Esophagus (tissue), 2 donors: ENCODE measurements around the gene IL1RAPL1. TPM values are rescaled to one million over a fixed set of nuclear protein-coding genes. Genes with fewer than 3 reads are reported as not detected.

ENCODE experiments used
- H3K27ac ChIP-seq, 2 donors: one replicate each; pipeline ENCODE4 v1.5.1; 2013; ENCODE audit warnings: low read depth in 2 of 2, mild to moderate bottlenecking in 2 of 2, inconsistent platforms in 1 of 2, low read length in 1 of 2, moderate library complexity in 1 of 2
- H3K27me3 ChIP-seq, 2 donors: one replicate each; pipeline ENCODE4 v1.6.1; 2013; ENCODE audit warnings: low read length in 2 of 2, control low read depth in 1 of 2, mild to moderate bottlenecking in 1 of 2; ENCODE audit not compliant: insufficient read depth in 2 of 2, control insufficient read depth in 1 of 2
- H3K36me3 ChIP-seq, 2 donors: one replicate each; pipeline ENCODE4 v1.6.1; 2013; ENCODE audit warnings: low read length in 1 of 2; ENCODE audit not compliant: control insufficient read depth in 2 of 2, insufficient read depth in 2 of 2
- H3K4me1 ChIP-seq, 2 donors: one replicate each; pipeline ENCODE4 v1.6.1; 2013; ENCODE audit warnings: low read length in 1 of 2; ENCODE audit not compliant: control insufficient read depth in 2 of 2, insufficient read depth in 2 of 2
- H3K4me3 ChIP-seq, 2 donors: one replicate each; pipeline ENCODE4 v1.5.1; 2013; ENCODE audit warnings: low read length in 2 of 2, mild to moderate bottlenecking in 2 of 2, low read depth in 1 of 2, moderate library complexity in 1 of 2
- H3K9me3 ChIP-seq, 2 donors: one replicate each; pipeline ENCODE4 v1.6.1; 2013; ENCODE audit warnings: mild to moderate bottlenecking in 2 of 2, low read depth in 1 of 2, low read length in 1 of 2, moderate library complexity in 1 of 2; ENCODE audit not compliant: control insufficient read depth in 2 of 2, insufficient read depth in 1 of 2
- WGBS, 2 donors: extraction: QIAGEN DNeasy Blood & Tissue Kit; methylation state at CpG; one replicate each; pipeline ENCODE4 v1.1.7; 2013; 5-methylcytosine and 5-hydroxymethylcytosine counted together
- polyA plus RNA-seq, 2 donors: library from polyadenylated mRNA; stranded (reverse); fragments of 200-250 nt; gene quantifications; one replicate each; pipeline ENCODE4 v1.2.3, GENCODE V29; 2013
- donor health status: healthy with polysubstance abuse.
- donor health status: Bipolar disorder and iron deficiency.

IL1RAPL1 gene
- polyA plus RNA-seq, 2 donors: 0.02 to 0.04 TPM

DNA sequence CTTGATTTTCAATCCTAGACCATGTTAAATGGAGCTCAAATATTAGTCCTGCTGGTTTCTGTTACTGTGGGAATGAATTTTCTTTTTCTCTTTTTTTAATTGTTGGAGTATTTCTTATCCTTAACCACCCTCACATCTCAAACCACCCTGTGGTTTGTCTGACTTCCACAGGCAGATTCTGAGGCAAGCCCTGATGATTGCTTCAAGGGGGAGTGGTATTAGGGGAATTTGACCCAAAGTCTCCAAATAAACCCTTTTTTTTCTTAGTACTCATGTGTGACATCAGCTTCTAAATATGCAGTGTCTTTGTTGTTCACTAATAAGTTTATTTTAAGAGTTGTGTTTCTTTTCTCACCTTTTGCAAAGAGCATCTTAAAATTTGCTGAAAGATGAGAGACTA, 810.3 kb downstream of the IL1RAPL1 start:
- H3K4me1 ChIP-seq: no peaks in the 10 kb centered on the region
- no peaks in the 10 kb centered on the region for H3K9me3 ChIP-seq
- H3K27ac ChIP-seq: no peak overlapping the region
- no peaks in the 10 kb centered on the region for H3K27me3 ChIP-seq
- no peaks in the 10 kb centered on the region for H3K36me3 ChIP-seq
- H3K4me3 ChIP-seq: no peak overlapping the region

DNA sequence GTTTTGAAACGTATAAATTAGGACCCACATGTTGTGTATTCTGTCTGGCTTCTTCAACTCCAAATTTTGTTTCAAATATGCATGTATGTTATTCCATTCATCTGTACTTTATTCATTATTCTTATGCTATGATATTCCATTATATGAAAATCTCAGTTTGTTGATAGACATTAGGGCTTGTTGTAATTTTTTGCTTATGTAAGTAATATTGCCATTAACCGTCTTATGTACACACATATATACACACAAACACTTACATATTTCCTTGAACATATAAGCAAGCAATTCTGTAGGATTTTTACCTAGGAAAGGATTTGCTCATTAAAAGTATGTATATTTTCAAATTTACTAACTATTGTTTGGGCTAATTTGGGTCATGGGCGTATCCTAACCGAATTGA, 820.1 kb downstream of the IL1RAPL1 start:
- no peaks in the 10 kb centered on the region for H3K9me3 ChIP-seq
- no peak overlapping the region for H3K4me3 ChIP-seq
- no peaks in the 10 kb centered on the region for H3K36me3 ChIP-seq
- 87 to 94% methylated on average over 4 of the region's 4 CpGs for WGBS, 2 donors
- no peak overlapping the region for H3K27ac ChIP-seq
- no peaks in the 10 kb centered on the region for H3K4me1 ChIP-seq
- no peaks in the 10 kb centered on the region for H3K27me3 ChIP-seq

DNA sequence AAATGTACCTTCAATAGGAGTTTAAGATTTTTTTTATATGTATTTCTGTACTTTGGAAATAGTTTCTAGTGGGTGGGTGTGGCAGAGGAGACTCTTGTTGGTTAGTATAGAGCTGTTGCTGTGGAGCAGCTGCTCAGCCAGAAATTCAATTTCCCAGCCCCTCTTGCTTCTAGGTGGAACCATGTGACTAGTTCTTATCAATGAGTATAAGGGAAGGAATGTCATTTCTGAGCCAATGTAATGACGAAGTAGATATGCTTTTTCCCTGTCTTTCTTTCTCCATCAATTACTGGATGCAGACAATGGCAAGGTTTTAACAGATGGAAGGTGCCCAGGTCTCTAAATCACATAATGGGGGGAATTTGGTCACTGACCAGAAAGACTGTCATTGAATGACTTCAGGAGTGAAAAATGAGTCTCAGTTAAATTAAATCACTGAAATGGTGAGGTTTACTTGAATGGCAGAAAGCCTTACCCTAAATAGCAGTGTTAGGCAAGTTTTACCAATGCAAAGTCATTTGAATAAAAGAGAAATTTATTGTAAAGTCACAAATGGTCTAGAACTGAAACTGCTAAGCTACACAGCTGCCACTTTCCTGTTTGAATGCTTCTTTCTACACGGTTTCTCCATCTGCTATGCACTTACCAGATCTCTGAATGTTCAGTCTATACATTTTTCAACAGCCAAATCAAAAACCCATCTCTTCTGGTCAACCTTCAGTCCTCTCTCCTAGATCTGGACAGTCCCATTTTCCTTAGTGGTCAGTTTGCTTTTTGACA, 832.7 kb downstream of the IL1RAPL1 start:
- Histone ChIP-seq H3K27me3 (peaks cover 0 to 4% of the 10 kb centered on the region in 2 donors), H3K36me3 (no peaks in the 10 kb centered on the region), H3K4me1 (no peaks in the 10 kb centered on the region), H3K4me3 (no peak overlapping the region), H3K9me3 (no peaks in the 10 kb centered on the region), H3K27ac (no peak overlapping the region)
- 36 to 56% methylated on average over 2 of the region's 2 CpGs for WGBS, 2 donors

DNA sequence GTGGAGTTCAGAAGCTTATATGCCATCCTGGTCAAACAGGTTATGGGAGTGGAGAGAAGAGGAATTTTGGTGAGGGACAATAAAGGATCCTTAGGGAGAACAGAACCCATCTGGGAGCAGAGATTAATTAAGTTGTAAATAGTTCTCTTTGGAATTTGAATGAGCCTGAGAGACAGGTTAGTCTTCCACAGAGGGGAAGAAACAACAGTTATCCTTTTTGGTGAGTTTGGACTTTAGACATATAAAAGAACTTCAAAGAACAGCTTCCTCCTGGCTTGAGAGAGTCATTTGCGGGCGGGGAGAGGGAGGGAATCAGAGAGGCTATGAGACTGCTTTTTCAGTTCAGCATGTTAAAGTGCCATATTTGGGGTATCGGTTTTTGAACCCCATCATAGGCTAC, 834.8 kb downstream of the IL1RAPL1 start:
- H3K27ac ChIP-seq: no peak overlapping the region
- no peaks in the 10 kb centered on the region for H3K9me3 ChIP-seq
- H3K4me1 ChIP-seq: no peaks in the 10 kb centered on the region
- H3K27me3 ChIP-seq: peaks cover 0 to 4% of the 10 kb centered on the region in 2 donors
- H3K36me3 ChIP-seq: no peaks in the 10 kb centered on the region
- WGBS, 2 donors: 31 to 95% methylated on average over 3 of the region's 3 CpGs
- no peak overlapping the region for H3K4me3 ChIP-seq

DNA sequence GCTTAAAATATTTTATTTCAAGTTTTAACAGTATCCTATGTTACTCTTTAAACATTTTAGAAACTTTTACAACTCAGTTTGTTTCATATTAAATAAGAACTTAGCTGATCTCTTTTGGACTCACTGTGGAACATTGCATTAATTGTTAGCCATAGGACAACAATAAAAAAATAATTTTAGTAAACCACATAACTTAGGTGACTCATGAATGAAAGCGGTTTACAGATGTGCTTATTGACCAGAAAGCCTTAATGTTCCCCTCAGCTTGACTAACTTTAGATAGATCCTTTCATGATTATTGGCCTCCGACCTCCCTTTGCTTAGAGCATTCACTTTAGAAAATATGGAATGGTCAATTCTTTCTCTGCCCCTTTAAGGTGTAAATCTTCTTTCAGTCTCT, 844.6 kb downstream of the IL1RAPL1 start:
- H3K9me3 ChIP-seq: no peaks in the 10 kb centered on the region
- H3K27ac ChIP-seq: no peak overlapping the region
- H3K27me3 ChIP-seq: no peaks in the 10 kb centered on the region
- no peaks in the 10 kb centered on the region for H3K4me1 ChIP-seq
- H3K4me3 ChIP-seq: no peak overlapping the region
- no peaks in the 10 kb centered on the region for H3K36me3 ChIP-seq
- 58 to 80% methylated on average over 2 of the region's 2 CpGs for WGBS, 2 donors

DNA sequence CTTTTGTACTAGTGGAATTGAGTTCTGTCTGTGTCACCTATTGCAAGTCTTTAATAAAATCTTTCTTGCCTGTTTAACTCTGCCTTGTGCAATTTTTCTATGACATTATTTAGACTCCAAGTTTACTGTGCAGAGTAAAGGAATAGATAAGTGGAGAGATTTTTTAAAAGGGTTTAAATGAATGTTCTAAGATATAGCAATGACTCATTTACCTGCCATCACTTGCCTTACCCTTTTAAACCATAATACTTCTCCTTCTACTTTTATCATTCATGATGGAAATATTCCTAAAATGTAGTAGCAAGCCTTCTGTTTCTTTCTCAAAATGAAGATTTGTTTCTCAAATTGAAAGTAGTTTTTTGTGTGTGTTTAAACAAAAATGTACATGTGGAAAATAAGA, 845.3 kb downstream of the IL1RAPL1 start:
- H3K27ac ChIP-seq: no peak overlapping the region
- no peaks in the 10 kb centered on the region for H3K27me3 ChIP-seq
- no peaks in the 10 kb centered on the region for H3K9me3 ChIP-seq
- H3K4me1 ChIP-seq: no peaks in the 10 kb centered on the region
- H3K36me3 ChIP-seq: no peaks in the 10 kb centered on the region
- H3K4me3 ChIP-seq: no peak overlapping the region

DNA sequence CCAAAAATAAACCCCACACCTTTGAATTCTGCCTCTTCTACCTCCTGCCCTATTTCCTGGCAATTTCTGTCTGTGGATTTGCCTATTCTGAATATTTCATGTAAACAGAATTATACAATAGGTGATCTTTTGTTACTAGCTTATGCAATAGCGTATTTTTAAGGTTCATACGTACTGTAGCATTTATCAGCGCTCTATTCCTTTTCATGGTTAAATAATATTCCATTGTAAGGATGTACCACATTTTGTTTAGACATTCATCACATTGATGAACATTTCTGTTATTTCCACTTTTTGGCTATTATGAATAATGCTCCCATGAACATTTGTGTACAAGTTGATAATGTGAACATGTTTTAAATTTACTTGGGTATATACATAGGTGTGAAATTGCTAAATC, 847.7 kb downstream of the IL1RAPL1 start:
- Histone ChIP-seq H3K9me3 (no peaks in the 10 kb centered on the region), H3K4me3 (no peak overlapping the region), H3K4me1 (no peaks in the 10 kb centered on the region), H3K27ac (no peak overlapping the region), H3K27me3 (no peaks in the 10 kb centered on the region), H3K36me3 (no peaks in the 10 kb centered on the region)
- WGBS, 2 donors: 76 to 98% methylated on average over 3 of the region's 3 CpGs

DNA sequence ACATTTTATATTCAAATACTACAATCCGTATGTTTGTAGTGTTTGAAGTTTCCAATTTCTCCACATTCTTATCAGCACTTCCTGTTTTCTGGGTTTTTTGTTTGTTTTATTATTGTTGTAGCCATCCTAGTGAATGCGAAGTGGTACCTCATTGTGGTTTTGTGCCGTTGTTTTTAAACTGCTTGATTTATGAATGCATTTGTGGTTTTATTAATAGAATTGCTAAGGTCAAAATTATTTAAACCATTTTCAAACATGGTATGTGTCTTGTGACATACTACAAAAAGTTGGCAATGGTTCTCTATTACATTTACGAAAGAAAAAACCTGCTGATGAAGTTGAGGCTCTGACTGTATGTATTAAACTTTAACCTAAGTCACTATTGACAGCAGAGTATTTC, 848.1 kb downstream of the IL1RAPL1 start:
- Histone ChIP-seq H3K27ac (no peak overlapping the region), H3K27me3 (no peaks in the 10 kb centered on the region), H3K36me3 (no peaks in the 10 kb centered on the region), H3K4me3 (no peak overlapping the region), H3K4me1 (no peaks in the 10 kb centered on the region), H3K9me3 (no peaks in the 10 kb centered on the region)
- 62 to 65% methylated on average over 4 of the region's 4 CpGs for WGBS, 2 donors

DNA sequence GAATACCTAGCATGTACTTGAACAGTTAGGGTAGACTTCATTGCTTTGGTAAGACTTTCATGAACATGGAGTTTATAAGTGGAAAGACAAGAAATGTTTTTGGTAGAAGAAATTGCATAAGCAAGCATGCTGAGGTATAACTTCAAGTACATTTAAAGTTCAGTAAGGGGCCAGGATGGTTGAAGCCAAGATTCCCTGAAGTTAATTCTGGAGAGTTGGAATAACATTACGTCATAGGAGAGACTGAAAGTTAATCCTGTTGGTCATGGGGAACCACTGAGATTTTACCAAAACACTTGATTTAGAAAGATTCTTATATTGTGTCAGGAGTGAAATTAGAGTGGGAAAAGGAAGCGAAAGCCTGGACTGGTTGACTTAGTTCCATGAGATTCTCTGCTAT, 860.6 kb downstream of the IL1RAPL1 start:
- H3K9me3 ChIP-seq: no peaks in the 10 kb centered on the region
- H3K4me3 ChIP-seq: no peak overlapping the region
- WGBS, 2 donors: 71 to 94% methylated on average over 2 of the region's 2 CpGs
- H3K27ac ChIP-seq: no peak overlapping the region
- no peaks in the 10 kb centered on the region for H3K27me3 ChIP-seq
- H3K36me3 ChIP-seq: no peaks in the 10 kb centered on the region
- no peaks in the 10 kb centered on the region for H3K4me1 ChIP-seq

DNA sequence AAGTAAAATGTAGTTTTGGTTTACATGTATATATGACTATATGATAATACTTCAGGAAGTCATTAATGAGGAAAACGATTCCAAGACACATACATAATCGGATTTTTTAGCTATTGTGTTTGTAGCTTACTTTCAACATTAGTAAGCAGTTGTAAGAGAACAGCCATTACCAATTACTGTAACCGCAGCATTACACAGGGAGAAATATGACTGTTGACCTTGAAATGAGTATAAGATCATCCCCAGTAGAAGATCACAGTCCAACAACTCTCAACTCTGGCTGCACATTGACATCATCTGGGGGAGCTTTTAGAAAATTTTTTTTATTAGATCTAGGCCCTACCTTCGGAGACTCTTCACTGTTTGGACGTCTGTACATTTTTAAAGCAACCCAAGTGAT, 866.1 kb downstream of the IL1RAPL1 start:
- H3K9me3 ChIP-seq: no peaks in the 10 kb centered on the region
- no peaks in the 10 kb centered on the region for H3K4me1 ChIP-seq
- H3K4me3 ChIP-seq: no peak overlapping the region
- H3K27ac ChIP-seq: no peak overlapping the region
- H3K36me3 ChIP-seq: no peaks in the 10 kb centered on the region
- no peaks in the 10 kb centered on the region for H3K27me3 ChIP-seq
- WGBS, 2 donors: 61 to 90% methylated on average over 5 of the region's 5 CpGs
